Uterus (tissue), 2 donors: ENCODE results near the gene HTT.

Experiments used
- CTCF ChIP-seq, 4 experiments: fragments of 200-600 bp in 2 of 4; fragments of 450-650 bp in 2 of 4; sonication (generic) in 2 of 4; IDR thresholded peaks; one replicate each; pipeline ENCODE4 v1.5.1; 2016 to 2019; ENCODE audit warnings: antibody characterized with exemption in 4 of 4, mild to moderate bottlenecking in 2 of 4, moderate library complexity in 1 of 4
- POLR2A ChIP-seq, 2 donors: fragments of 450-650 bp; IDR thresholded peaks; one replicate each; pipeline ENCODE4 v1.6.1; 2016; ENCODE audit warnings: antibody characterized with exemption in 2 of 2, mild to moderate bottlenecking in 1 of 2, moderate library complexity in 1 of 2

GRCh38 chr4:3283483-3283882 is 209.0 kb downstream of the HTT start:
- TF ChIP-seq CTCF (IDR thresholded peaks at IDR 0.05) (no peak), POLR2A (IDR thresholded peaks at IDR 0.05) (no peak)
